CD4-positive, alpha-beta T cell treated with Interleukin-4 for 4 hours (primary cell): ENCODE results near the gene IL1R1.

Experiments used
- DNase-seq: peaks from one replicate; pipeline ENCODE4 v3.0.0-alpha.2; 2020

Gene IL1R1

GRCh38 chr2:102177814-102178478, 35.4 kb downstream of the IL1R1 start:
- DNase-seq: no peak

GRCh38 chr2:102179061-102179460, 36.5 kb downstream of the IL1R1 start:
- no peak for DNase-seq

DNA sequence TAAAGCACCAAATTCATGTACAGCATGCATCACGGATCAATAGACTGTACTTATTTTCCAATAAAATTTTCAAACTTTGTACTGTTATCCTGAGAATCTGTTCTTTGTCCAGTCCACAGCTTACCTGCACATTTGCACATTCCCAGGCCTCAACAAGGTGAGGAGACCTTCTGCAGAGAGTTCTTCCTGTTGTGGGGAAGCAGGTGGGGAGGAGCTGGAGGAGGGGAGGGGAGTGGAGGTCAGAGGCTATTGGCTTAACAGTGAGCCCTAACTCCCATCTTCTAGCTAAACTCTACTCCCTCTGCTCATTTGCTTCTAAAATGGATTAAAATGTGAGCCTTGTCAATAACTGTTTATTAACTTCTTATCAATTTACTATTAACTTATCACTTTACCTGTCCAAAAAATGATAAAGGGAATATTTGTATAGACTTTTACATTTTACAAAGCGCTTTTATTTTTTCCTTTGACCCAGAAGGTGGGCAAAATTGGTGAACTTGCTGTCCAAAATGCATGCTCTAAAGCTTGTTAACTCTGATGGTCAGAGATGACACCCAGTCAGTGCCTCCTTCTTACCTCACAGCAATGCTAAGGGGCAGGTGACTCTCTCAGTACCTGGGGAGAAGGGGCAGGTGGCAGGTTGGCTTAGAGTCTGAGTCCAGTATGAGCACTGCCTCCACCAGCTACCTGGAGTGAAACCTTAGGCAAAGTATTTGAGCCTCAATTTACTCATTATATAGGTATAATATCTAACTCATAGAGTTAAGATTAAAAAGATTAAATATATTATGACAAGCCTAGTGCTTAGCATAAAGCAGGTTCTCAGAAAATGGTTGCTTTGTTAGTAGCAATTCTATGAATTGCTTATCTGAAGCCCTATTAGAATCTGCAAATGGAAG, 37.5 kb downstream of the IL1R1 start:
- no peak for DNase-seq

- no peak for DNase-seq
These were observed 38.1 kb downstream of the IL1R1 start for GRCh38 chr2:102180687-102180999.

DNA sequence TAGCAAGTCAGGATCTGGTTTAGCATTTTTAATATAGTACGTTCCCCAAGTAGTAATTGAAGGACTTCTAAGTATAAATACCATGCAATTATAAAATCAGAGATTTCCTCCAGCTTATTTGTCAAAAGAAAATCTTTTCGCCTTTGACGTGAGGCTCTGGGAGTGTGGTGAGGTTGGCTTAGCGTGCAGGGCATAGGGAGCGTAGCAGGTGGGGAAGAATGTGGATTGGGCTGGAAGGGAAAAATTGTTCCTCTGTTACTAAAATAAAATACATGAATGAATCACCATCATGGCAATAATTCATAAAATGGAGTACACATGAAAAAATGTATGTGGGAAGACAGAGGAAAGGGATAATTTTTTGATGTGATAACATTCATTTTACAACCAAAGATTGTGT, 38.8 kb downstream of the IL1R1 start:
- DNase-seq: no peak

GRCh38 chr2:102181919-102182635, 39.5 kb downstream of the IL1R1 start:
- no peak for DNase-seq

DNA sequence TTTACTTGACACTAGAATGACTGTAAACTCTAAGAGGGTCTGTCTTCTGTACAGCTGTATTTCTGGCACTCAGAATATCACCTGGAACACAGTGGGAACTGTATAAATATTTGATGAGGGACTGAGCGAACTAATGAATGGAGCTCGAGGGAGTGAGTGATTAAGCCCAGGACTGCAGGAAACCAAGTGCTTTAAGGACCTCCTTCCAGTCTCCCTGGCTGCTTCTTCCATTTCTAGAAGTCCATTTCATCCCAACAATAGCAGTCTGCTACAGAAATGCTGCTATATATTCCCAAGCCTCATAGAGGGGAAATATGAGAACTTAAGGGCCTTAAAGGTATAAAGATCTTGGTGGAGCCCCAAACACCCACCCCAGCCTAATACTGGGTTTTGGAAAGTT, 41.5 kb downstream of the IL1R1 start:
- no peak for DNase-seq

- DNase-seq: no peak
These were observed 42.0 kb downstream of the IL1R1 start for GRCh38 chr2:102184568-102184967.

- no peak for DNase-seq
These were observed 42.8 kb downstream of the IL1R1 start for GRCh38 chr2:102185347-102185746.

DNA sequence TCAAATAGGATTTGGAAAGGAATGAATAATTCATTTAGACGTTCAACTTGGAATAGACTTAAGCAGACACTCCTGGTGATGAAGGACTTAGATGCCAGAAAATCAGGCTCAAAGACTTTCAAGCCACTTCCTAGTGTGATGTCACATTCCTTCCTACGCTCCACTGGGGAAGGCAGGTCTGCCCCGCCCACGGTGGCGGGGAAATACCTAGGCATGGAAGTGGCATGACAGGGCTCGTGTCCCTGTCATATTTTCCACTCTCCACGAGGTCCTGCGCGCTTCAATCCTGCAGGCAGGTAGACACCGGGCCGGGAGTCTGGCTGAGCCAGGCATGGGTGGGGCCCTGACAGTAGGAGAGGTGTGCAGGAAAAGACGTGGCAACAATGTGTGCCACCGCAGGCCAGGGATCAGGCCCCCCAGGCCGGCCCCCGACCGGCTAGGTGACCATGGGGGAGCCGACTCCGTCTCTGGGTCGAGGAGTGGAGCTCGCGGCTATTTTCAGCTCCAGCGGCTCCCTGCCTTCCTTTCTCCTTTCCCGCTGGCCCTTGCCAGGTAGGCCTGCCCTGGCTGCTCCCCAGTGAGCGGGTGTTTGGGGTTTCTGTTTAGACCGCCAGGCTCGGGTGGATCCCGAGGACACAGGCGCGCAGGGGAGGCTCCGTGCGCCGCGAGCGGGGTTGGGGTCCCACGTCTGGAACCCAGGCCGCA, 44.4 kb downstream of the IL1R1 start, which contains the start of gene IL1RL2:
IL1RL2 (plus strand) TSS at position 233 of the 705 bp plus-strand sequence. CDS start 845 bp downstream, outside the sequence.
- no peak for DNase-seq

- peak; percentile 24 for DNase-seq
These were observed 45.1 kb downstream of the IL1R1 start for GRCh38 chr2:102187496-102188150.

DNA sequence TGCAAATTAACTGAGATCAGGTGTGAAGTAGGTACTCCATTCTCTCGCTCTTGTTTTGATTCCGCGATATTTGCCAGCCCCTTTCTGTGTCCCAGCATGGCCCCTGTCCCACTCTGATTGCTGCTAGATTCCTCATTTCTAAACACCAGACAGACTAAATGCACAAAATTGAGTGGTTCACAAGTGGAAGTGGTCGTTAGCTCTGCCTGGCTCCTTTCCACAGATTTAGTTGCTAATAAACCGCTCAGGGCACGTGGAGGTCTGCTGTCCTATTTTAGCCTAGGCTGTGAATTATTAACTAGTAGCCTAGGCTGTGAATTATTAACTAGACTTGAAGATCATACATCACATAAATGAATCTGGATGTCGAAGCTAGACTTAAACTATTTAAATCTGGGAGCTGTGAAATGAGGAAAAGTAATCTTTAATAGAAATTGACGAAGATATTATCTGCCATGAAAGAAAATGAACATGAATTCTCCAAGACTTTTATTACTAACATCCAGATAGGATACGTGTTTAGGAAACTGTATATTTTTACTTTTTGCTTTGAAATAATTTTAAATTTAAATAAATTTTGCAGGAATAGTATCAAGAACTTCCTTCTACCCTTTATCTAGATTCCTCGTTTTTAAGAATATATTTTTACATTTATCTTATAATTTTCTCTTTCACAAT, 48.0 kb downstream of the IL1R1 start:
- DNase-seq: no peak

GRCh38 chr2:102191501-102191900, 49.0 kb downstream of the IL1R1 start:
- DNase-seq: no peak

DNA sequence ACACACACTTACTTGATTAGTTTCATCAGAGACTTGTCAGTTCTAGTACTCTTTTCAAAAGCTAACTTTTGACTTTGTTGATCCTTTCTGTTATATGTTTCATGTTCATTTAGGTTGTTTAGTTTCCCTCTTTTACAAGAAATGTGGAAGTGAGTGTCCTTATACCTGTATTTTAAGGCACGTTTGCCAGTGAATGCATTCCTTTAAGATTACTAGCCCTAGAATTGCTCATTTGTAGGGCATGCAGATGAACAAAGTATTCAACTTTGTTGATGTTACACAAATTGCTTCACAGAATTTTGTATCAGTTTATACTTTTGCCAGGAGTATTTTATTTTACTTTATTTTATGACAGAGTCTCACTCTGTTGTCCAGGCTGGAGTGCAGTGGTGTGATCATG, 50.5 kb downstream of the IL1R1 start:
- DNase-seq: no peak

DNA sequence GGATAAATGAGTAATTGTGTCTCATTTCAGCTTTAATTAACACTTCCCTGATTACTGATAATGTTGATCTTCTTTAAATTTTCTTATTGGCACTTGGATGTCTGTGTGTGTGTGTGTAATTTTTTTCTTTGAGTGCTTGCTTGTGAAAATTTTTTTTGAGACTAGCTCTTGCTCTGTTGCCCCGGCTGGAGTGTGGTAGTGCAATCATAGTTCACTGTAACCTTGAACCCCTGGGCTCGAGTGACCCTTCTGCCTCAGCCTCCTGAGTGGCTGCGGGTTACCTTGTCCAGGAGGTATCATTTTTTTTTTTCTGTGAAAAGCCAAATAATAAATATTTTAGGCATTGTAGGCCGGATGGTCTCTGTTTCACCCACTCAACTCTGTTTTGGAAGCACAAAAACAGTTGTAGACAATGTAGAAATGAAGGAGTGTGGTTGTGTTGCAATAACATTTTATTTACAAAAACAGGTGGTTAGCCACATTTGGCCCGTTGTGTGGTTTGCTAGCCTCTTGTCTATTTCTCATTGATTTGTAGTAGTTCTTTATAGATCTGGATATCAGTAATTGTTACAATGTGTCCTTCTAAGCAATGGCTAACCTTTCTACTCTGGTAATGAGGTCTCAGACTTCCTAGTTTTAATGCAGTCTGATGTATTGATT, 52.2 kb downstream of the IL1R1 start:
- no peak for DNase-seq

- no peak for DNase-seq
These were observed 55.0 kb downstream of the IL1R1 start for GRCh38 chr2:102197389-102198137.

GRCh38 chr2:102200539-102200938, 58.0 kb downstream of the IL1R1 start:
- DNase-seq: no peak

GRCh38 chr2:102204638-102205037, 62.1 kb downstream of the IL1R1 start:
- DNase-seq: no peak

DNA sequence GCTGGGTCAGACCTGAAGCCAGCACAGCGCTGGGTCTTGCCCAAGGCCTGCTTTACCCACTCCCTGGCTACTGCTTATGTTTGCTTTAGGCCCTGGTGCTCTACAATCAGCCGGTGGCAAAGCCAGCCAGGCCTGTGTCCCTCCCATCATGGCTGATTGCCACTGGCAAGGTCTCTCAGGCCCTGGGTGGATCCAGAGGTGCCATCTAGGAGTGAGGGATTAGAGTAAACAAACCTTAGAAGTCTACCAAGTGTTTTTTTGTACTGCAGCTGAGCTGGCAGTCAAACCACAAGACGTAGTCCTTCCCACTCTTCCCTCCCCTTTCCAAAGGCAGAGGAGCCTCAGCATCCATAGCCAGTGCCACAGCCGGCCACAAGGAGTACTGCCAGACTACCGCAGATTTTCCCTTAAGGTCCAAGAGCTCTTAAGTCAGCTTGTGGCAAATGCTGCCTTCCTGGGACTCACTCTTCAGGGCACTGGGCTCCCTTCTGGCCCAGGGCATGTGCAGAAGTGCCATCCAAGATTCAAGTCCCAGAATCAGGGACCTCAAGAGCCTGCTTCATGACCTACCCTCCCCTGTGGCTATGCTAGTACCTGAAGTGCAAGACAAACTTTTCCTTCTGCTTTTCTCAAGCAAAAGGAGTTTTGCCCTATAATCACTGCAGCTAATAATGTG, 64.3 kb downstream of the IL1R1 start:
- DNase-seq: no peak

GRCh38 chr2:102208774-102209173, 66.2 kb downstream of the IL1R1 start:
- no peak for DNase-seq
